Measurements from ENCODE around the gene ARPP19.

- TF ChIP-seq CTCF (conservative IDR thresholded peaks at IDR 0.05) (no peak), ZFX (IDR thresholded peaks at IDR 0.05) (no peak)
These were observed 6.2 kb upstream of the ARPP19 start for GRCh38 chr15:52575072-52575471.

Data from C4-2B (cell line).